Forelimb muscle (tissue), 1 donor: ENCODE data around the gene RRAGD. TPM values are rescaled to one million over a fixed set of nuclear protein-coding genes. Genes with fewer than 3 reads are reported as not detected.
A peak's percentile ranks its signal among the peaks of the same experiment; 100 is the strongest.

ENCODE experiments used
- DNase-seq: peaks from one replicate; pipeline ENCODE4 v3.0.0-alpha.2; 2013; ENCODE audit warnings: low read depth
- polyA plus RNA-seq: library from polyadenylated mRNA; unstranded; fragments of 120-200 nt; gene quantifications from one replicate; pipeline ENCODE4 v1.2.1, GENCODE V29; 2013; ENCODE audit not compliant: insufficient read length

RRAGD gene
- polyA plus RNA-seq, 1 donor = 109 TPM

DNA sequence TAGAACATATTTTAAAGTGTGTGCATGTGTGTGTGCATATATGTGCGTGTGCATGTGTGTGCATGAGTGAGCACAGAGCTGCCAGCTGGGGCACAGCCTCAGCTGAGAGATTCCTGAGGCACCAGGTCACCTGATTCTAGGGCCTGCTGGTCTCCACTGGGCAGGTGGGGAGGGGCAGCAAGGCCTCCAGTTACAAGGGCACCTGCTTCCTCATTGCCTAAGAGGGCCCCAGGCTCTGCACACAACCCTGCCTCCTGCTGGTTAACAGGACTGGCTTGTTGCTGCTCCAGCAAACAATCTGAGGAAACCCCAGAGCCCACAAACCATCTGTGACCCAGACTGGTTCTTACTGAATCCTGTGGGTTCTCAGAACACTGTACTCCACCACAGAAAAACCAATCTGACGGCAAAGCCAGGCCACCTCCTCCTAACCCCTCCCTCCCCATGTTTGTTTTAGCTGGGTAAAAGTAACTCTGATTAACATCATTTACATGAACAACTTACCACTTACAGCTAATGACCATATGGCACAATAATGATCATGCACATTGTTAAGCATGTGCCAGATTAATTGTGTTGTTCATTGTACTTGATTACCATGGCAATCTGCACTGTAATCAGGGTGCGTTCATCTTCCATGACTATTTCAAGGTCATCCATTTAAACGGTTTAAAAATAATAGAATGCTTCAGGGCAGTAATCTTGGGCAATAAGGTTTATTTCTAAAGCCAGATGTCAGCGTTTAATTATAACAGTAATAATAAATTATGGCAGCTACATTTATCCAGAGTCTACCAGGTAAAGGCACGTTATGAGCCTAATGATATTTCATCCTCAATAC is 36.4 kb downstream of the RRAGD start:
- DNase-seq = no peak

- no peak for DNase-seq
Observed at GRCh38 chr6:89372506-89372901, 39.6 kb downstream of the RRAGD start.

DNA sequence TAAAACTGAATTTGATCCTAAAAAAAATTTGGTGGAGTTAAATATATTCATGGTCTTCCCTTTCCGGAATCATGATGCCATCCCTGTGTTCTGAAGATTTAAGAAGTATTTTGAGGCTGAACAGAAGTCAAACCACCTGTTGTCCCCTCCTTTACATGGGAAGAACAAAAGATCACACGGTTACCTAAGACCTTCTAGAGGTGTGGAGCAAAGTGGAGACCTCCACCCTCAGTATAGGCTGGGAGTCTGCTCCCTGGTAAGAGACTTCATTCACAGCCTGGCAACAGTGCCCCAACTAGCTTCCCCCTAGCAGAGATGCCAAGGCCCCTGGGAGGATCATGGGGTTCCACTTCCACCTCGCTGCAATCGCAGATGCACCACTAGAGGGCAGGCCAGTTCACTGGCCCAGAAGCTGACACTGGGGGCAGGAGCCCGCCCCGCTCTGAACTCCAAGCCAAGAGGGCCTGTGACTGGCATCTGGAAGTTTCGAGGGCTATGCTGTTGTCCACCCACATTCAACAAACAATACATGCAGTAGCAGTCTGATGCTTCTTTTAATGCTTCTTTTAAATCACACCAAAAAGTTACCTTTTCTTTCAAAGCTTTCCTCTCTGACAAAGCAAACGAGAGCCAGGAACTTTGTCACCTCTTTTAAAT is 40.1 kb downstream of the RRAGD start:
- DNase-seq = no peak

GRCh38 chr6:89368999-89369398 is 43.1 kb downstream of the RRAGD start:
- no peak for DNase-seq

DNA sequence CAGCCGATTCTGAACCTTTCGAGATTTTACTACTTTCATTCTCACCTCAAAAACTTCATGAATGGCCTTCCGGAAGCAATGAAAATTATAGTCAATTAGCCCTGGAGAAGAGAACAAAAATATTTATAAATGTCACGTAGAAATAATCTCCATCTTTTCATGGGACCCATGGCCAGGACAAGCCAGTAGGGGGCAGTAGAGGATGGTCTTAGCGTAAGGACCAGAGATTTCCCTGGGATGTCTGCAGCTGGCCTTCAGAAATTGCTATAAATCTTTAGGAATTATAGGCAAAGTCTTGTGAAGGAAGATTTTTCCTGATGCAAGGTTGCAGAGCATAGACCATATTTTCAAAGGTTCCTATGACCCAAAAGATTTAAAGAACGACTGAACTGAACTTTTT is 44.0 kb downstream of the RRAGD start:
- no peak for DNase-seq

GRCh38 chr6:89364586-89364985 is 47.5 kb downstream of the RRAGD start:
- DNase-seq = no peak

DNA sequence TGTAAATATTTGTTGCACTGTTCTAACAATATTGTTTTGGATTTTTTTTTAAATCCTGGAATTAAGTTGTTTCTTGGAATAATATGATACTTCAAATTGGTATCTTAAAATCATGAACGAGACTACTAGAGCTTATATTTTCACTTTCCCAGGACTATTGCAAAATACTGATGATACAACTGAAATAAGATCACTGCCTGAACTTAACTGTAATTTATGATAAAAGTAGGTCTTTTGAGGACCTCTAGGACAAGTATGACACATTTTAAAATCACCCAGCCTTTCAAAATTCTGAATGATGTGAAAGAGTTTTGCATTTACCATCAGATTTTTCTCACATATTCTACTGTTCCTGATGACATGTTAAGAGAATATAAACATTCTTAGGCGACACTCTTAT is 50.9 kb downstream of the RRAGD start:
- DNase-seq = no peak

GRCh38 chr6:89360415-89360999 is 51.6 kb downstream of the RRAGD start:
- DNase-seq = no peak

DNA sequence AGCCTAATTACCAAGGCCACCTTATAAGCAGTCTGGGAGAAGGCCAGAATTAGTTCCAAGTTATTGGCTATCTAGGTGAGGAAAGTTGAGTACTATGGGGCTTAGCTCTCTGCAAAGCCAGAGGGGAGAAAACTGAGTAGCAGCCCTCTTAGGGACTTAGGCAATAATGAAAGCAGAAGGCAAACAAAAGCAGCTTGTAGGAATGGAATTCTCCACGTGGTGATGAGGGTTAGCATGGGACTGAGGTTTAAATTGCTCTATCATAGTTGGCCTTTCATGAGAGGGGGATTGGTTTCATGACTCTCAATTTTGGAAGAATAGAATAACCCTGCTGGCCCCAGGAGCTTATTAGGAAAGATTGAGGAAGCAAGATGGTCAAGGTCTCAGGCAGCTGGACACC is 52.5 kb downstream of the RRAGD start:
- DNase-seq = no peak

DNA sequence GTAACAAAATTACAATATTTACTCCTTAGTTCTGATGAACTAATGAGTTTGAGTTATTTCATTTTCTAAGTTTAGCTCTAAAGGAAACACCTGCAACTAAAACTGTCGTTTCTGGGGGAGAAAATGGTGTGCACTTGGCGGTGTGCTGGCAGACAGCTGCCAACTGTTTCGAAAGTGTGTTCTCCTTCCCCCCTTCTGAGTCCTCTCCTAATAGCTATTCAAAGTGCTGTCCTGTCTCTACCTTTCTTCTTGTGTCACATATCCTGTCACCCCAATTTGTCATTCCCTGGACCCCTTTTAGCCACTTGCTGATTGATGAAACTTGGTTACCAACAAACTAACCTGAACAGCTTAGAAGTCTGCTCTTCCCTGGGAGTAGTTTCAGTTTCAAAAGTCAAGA is 54.7 kb downstream of the RRAGD start:
- no peak for DNase-seq

DNA sequence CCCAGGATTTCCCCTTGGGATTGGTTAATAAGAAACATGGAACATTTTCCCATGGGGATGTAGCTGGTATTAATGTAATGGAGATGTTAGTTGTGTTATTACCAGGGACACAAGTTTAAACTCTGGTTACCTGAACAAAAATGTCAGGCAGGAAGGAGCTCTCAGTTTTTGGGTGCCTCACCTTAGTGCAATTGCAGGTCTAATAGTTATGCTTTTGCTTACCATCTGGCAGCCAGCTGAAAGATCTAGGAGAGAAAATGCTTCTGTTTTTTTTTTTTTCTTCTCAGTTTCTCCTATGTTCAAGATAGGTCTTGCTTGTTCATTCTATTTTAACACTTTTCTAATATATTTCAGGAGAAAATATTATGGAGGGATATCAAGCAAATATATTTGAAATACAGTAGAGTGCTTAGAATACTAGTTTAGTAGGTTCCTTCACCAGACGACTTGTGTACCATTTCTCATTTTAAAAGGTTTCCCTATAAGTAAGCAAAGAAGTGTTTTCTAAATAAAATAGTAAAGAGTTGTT is 55.4 kb downstream of the RRAGD start:
- no peak for DNase-seq

GRCh38 chr6:89355511-89356194 is 56.4 kb downstream of the RRAGD start:
- no peak for DNase-seq

DNA sequence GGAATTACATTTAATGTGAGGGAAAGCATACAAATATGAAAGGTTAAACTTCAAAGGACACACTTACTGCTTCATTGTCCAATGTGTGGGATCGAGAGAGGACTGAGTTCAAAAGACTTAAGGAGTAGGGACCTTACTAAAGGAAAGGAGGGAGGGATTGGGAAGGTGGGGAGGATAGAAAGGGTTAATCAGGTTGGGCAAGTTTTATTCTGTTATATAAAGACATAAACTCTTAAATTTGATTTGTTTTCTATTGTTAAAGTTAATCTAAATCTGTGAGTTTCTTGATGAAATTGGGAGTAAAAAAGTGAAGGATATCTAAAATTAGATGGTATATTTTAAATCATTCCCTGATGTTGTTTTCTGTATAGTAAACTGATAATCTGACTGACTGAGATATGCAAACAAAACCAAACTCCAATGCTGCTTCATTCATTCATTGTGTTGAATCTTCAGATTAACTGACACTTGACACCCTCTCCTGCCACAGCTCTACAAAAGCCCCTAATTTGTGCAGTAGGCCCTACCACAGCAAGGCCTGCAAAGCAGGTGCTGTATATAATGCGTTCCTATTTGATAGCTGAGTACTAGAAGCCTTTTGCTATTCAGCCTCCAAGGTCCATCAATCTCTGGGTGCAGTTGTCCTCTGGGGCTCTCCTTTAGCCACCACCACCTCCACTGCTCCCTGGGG is 58.2 kb downstream of the RRAGD start:
- no peak for DNase-seq

DNA sequence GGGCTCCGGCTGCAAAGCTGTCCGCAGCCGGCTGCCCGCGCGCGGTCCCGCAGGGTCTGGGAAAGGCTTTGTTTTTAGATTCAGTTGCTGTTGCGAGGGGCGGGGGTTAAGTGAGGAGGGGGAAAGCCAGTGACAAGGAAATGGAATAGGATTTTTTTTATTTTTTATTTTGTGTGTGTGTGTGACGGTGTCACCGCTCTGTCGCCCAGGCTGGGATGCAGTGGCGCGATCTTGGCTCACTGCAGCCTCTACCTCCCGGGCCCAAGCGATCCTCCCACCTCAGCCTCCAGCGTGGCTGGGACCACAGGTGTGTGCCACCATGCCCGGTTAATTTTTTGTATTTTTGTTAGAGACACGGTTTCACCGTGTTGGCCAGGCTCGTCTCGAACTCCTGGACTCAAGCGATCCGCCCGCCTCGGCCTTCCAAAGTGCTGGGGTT is 58.9 kb downstream of the RRAGD start:
- no peak for DNase-seq

GRCh38 chr6:89352278-89353117 is 59.6 kb downstream of the RRAGD start, which contains the start of gene UBE2J1:
Gene UBE2J1, minus strand, starts transcription at chr6:89352722. Its CDS starts 153 bp downstream, at chr6:89352569.
- DNase-seq = peak; percentile 66

DNA sequence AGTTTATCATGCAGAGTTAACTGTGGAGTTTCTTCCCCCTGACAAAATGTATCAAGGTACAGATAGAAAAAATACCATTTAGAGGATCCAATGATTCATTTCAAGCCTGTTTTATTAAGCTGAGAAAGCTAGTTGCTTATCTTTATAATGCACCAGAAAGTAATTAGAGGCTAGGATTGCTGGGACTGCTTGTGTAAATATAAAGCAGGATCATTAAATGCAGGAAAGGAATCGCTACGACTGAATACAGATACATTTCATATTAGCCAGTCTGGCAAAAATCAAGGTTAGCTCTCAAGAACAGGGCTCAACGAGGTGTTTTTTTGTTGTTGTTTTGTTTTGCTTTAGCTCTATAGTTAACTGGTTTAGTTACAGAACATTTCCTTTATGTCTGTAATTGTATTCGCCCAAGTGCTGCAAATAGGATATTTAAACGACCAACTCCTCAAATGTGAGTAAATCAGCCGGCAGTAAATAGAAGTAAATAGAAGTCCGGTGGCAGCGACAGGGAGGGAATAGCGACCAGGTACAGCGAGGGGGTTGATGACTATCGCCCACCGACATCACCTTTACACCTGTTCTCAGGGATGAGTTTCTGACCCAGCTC is 60.3 kb downstream of the RRAGD start:
- no peak for DNase-seq

DNA sequence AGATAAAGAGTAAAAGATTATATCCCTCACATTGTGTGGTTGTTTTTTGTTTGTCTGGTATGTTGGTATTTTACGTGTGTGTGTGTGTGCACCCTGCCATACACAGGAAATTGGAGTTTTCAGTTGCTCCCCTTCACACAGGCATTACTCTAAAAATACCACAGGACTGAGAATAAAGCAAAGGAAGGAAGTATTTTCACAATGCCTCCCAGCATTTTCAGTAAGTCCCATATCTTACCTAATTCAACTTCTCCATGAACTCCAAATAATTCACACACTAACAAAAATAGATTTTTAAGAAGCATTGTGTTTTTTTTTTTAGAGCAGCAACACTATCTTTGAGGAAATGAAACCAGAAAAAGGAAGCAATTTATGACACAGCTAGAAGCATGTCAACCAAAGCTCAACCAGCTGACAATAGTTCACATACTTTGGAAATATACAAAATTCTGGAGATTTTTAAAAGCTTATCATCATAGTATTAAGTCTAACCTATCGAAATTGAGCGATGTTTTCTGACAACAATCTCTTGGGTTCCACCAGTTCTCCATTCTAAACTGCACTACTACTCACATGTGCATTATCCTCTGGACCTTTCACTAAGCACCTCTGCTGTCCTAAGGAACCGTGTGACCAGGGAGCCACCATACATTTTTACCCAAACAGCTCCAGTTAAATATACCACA is 61.6 kb downstream of the RRAGD start:
- no peak for DNase-seq

- no peak for DNase-seq
Observed at GRCh38 chr6:89348372-89348771, 63.7 kb downstream of the RRAGD start.

DNA sequence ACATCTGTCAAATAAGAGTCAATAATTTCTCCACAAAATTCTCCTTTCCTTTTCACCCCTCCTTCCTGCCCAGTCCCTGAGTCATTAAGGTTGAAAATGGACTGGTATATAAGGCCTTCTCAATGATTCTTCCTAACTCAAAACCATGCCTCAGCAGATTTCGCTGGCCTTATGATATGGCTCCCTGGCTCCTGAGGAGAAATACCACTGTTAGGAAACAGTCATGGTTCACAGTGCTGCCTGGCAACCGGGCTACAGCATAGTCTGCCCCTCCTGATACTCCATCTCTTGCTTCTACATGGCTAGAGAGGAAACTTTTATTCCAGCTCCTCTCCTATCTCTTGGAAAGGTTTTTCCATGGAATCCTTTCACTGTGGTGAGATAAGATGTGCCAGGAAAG is 64.2 kb downstream of the RRAGD start:
- DNase-seq = no peak
